ENCODE results near the gene PTPRT.

DNA sequence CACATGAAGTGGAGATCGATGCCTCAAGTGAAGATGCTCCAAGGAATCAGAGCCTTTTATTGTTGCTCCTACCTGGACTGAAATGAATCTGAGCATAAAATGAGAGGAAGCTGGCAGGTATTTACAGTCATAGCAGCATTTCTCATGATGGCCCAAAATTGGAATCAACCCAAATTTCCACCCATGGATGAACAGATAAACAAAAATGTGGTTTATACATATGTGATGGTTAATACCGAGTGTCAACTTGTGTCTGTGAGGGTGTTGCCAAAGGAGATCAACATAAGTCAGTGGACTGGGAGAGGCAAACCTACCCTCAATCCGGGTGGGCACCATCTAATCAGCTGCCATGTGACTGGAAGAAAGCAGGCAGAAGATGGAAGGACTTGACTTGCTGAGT is 178.2 kb downstream of the PTPRT start:
- TF ChIP-seq CHD2 (IDR thresholded peaks at IDR 0.05; ENCODE audit: borderline replicate concordance, low read depth, low read length), result no peak
- TF ChIP-seq, protein P1, sequence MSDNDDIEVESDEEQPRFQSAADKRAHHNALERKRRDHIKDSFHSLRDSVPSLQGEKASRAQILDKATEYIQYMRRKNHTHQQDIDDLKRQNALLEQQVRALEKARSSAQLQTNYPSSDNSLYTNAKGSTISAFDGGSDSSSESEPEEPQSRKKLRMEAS (IDR thresholded peaks at IDR 0.05; ENCODE audit: low read depth, low read length), result no peak
- TF ChIP-seq RUNX3 (IDR thresholded peaks at IDR 0.05; ENCODE audit: low read length), result no peak
- TF ChIP-seq POLR2A (IDR thresholded peaks at IDR 0.05; ENCODE audit: low read depth, low read length), result no peak
- TF ChIP-seq TCF7 (IDR thresholded peaks at IDR 0.05; ENCODE audit: borderline replicate concordance), result no peak
- TF ChIP-seq, protein P2, sequence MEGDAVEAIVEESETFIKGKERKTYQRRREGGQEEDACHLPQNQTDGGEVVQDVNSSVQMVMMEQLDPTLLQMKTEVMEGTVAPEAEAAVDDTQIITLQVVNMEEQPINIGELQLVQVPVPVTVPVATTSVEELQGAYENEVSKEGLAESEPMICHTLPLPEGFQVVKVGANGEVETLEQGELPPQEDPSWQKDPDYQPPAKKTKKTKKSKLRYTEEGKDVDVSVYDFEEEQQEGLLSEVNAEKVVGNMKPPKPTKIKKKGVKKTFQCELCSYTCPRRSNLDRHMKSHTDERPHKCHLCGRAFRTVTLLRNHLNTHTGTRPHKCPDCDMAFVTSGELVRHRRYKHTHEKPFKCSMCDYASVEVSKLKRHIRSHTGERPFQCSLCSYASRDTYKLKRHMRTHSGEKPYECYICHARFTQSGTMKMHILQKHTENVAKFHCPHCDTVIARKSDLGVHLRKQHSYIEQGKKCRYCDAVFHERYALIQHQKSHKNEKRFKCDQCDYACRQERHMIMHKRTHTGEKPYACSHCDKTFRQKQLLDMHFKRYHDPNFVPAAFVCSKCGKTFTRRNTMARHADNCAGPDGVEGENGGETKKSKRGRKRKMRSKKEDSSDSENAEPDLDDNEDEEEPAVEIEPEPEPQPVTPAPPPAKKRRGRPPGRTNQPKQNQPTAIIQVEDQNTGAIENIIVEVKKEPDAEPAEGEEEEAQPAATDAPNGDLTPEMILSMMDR (IDR thresholded peaks at IDR 0.05 in 2 of 3, conservative IDR thresholded peaks at IDR 0.05 in 1 of 3; ENCODE audit: control insufficient read depth in 2 of 3, extremely low read depth in 1 of 3, insufficient read depth in 1 of 3, low read depth in 3 of 3, low read length in 3 of 3), result no peak
- TF ChIP-seq, protein P3, sequence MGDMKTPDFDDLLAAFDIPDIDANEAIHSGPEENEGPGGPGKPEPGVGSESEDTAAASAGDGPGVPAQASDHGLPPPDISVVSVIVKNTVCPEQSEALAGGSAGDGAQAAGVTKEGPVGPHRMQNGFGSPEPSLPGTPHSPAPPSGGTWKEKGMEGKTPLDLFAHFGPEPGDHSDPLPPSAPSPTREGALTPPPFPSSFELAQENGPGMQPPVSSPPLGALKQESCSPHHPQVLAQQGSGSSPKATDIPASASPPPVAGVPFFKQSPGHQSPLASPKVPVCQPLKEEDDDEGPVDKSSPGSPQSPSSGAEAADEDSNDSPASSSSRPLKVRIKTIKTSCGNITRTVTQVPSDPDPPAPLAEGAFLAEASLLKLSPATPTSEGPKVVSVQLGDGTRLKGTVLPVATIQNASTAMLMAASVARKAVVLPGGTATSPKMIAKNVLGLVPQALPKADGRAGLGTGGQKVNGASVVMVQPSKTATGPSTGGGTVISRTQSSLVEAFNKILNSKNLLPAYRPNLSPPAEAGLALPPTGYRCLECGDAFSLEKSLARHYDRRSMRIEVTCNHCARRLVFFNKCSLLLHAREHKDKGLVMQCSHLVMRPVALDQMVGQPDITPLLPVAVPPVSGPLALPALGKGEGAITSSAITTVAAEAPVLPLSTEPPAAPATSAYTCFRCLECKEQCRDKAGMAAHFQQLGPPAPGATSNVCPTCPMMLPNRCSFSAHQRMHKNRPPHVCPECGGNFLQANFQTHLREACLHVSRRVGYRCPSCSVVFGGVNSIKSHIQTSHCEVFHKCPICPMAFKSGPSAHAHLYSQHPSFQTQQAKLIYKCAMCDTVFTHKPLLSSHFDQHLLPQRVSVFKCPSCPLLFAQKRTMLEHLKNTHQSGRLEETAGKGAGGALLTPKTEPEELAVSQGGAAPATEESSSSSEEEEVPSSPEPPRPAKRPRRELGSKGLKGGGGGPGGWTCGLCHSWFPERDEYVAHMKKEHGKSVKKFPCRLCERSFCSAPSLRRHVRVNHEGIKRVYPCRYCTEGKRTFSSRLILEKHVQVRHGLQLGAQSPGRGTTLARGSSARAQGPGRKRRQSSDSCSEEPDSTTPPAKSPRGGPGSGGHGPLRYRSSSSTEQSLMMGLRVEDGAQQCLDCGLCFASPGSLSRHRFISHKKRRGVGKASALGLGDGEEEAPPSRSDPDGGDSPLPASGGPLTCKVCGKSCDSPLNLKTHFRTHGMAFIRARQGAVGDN (IDR thresholded peaks at IDR 0.05), result no peak
- TF ChIP-seq NFYB (IDR thresholded peaks at IDR 0.05; ENCODE audit: insufficient read depth, low read depth, low read length), result no peak
- no peak for TF ChIP-seq EZH2 (IDR thresholded peaks at IDR 0.05; ENCODE audit: borderline replicate concordance, control insufficient read depth, low read depth, low read length)
- no peak for TF ChIP-seq KDM1A (IDR thresholded peaks at IDR 0.05; ENCODE audit: borderline replicate concordance)
- TF ChIP-seq YY1 (IDR thresholded peaks at IDR 0.05; ENCODE audit: low read depth, low read length), result no peak
- TF ChIP-seq, protein P4, sequence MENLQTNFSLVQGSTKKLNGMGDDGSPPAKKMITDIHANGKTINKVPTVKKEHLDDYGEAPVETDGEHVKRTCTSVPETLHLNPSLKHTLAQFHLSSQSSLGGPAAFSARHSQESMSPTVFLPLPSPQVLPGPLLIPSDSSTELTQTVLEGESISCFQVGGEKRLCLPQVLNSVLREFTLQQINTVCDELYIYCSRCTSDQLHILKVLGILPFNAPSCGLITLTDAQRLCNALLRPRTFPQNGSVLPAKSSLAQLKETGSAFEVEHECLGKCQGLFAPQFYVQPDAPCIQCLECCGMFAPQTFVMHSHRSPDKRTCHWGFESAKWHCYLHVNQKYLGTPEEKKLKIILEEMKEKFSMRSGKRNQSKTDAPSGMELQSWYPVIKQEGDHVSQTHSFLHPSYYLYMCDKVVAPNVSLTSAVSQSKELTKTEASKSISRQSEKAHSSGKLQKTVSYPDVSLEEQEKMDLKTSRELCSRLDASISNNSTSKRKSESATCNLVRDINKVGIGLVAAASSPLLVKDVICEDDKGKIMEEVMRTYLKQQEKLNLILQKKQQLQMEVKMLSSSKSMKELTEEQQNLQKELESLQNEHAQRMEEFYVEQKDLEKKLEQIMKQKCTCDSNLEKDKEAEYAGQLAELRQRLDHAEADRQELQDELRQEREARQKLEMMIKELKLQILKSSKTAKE (IDR thresholded peaks at IDR 0.05; ENCODE audit: low read depth, poor library complexity, severe bottlenecking), result no peak
